ENCODE results near the gene ALOX12B. TPM values are rescaled to one million over a fixed set of nuclear protein-coding genes. Genes with fewer than 3 reads are reported as not detected.

The ALOX12B gene
- total and polyA plus RNA-seq, 2 of the 8 experiments (the other 6 are each of a cell fraction or from before 2014, with no cell fraction given): 0.86 TPM; not detected in 1

DNA sequence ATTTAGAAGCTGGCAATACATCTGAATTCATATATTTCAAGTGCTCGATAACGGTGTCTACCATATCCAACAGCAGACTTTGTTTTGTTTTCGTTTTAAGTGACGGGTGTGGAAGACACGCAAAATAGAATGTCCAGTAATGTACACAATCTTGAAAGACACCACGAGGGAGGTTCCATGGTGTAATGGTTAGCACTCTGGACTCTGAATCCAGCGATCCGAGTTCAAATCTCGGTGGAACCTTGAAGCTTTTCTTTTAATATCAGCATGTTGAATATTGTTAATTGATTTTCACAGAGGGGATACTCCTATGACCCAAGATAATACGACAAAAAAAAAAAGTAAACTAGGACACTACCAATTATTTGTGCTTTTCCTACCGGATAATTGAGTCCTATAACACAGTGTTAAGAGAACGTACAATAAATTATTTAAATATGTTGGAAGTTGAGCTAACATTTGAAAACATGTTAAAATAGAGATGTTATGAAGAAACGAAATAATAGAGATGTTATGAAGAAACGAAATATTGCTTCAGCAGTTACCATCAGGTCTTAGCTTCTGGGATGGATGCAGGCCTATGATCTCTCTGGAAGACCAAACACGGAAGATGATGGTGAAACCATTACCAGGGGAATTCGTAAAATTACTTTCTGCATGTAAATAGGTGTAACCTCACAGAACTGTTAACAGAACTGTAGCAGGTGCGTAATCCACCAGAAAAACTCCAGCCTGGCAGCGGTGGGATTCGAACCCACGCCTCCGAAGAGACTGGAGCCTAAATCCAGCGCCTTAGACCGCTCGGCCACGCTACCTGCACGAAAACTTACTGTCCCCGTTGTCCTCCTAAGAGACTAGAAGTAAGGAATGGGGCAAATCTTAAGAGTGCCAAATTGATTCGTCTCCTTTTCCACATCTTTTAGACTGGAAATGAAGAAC lies 32.3 kb upstream of the ALOX12B start (continued):
- TF ChIP-seq FOSL1 (IDR thresholded peaks at IDR 0.05; ENCODE audit: insufficient read depth, low read depth, low read length) (no peak), RBBP5 (IDR thresholded peaks at IDR 0.05; ENCODE audit: borderline replicate concordance, low read depth, low read length) (no peak), NRF1 (IDR thresholded peaks at IDR 0.05; ENCODE audit: low read depth, low read length) (peak; percentile 25; the same call in 1 of the 2 replicates), HDAC6 (IDR thresholded peaks at IDR 0.05; ENCODE audit: low read depth, low read length) (no peak), TAF7 (optimal IDR thresholded peaks at IDR 0.05; ENCODE audit: borderline replicate concordance, low read depth, low read length) (peak; percentile 77), TCF12 (IDR thresholded peaks at IDR 0.05; ENCODE audit: low read depth, low read length) (0 out of 2 replicates have a peak, but pooled peaks have one; percentile 51), SIN3A (conservative IDR thresholded peaks at IDR 0.05 in 1 of 2, IDR thresholded peaks at IDR 0.05 in 1 of 2; ENCODE audit: low read depth in 1 of 2, low read length in 2 of 2) (peak in 1 of 2 experiments; percentile 67; a peak in 1 of 4 replicates), SIRT6 (IDR thresholded peaks at IDR 0.05; ENCODE audit: low read length) (no peak), SIX5 (IDR thresholded peaks at IDR 0.05; ENCODE audit: low read depth, low read length) (no peak), CHD1 (IDR thresholded peaks at IDR 0.05; ENCODE audit: low read depth, low read length) (no peak), CBX5 (IDR thresholded peaks at IDR 0.05; ENCODE audit: low read depth, low read length) (no peak), EGR1 (IDR thresholded peaks at IDR 0.05; ENCODE audit: borderline replicate concordance, low read depth, low read length) (0 out of 2 replicates have a peak, but pooled peaks have one; percentile 40), TEAD4 (IDR thresholded peaks at IDR 0.05; ENCODE audit: low read depth, low read length) (peak; percentile 78), POU5F1 (IDR thresholded peaks at IDR 0.05; ENCODE audit: low read depth, low read length) (0 out of 2 replicates have a peak, but pooled peaks have one; percentile 48), EZH2 (IDR thresholded peaks at IDR 0.05; ENCODE audit: low read depth, low read length, severe bottlenecking) (no peak), SAP30 (IDR thresholded peaks at IDR 0.05; ENCODE audit: insufficient read depth, insufficient replicate concordance, low read length) (no peak), SP2 (IDR thresholded peaks at IDR 0.05; ENCODE audit: low read length) (no peak), CTBP2 (IDR thresholded peaks at IDR 0.05; ENCODE audit: borderline replicate concordance, insufficient read depth, insufficient read length, low read length) (no peak), HDAC2 (IDR thresholded peaks at IDR 0.05; ENCODE audit: borderline replicate concordance in 1 of 2, low read depth in 2 of 2, low read length in 2 of 2) (peak; percentile 0 to 86; a peak in 1 of 4 replicates), ZNF274 (IDR thresholded peaks at IDR 0.05; ENCODE audit: borderline replicate concordance, extremely low read depth, low read length) (no peak), KDM5A (IDR thresholded peaks at IDR 0.05; ENCODE audit: low read length) (no peak), BCL11A (IDR thresholded peaks at IDR 0.05; ENCODE audit: low read depth in 2 of 2, low read length in 2 of 2) (no peak), JUN (IDR thresholded peaks at IDR 0.05; ENCODE audit: low read depth, low read length) (no peak)
